OCI-LY3 (cell line): ENCODE results near the gene RBFOX1.

ENCODE experiments used
- H2AFZ ChIP-seq: fragments of 200-600, 300-600 bp; shearing (Covaris generic); 2 replicates; pipeline ENCODE4 v1.6.0; 2014; ENCODE audit warnings: antibody characterized with exemption, low read depth, low read length
- H3K27ac ChIP-seq: fragments of 200-600, 300-600 bp; sonication (generic); 2 replicates; pipeline ENCODE4 v1.5.1; 2014; ENCODE audit warnings: mild to moderate bottlenecking, low read length, moderate library complexity, mixed read lengths
- H3K27me3 ChIP-seq: fragments of 200-600, 300-600 bp; sonication (generic); 2 replicates; pipeline ENCODE4 v1.6.1; 2014; ENCODE audit warnings: low read depth, low read length, mixed read lengths
- H3K36me3 ChIP-seq: fragments of 200-600, 300-600 bp; sonication (generic); replicated peaks from 2 replicates; pipeline ENCODE3; 2014; ENCODE audit warnings: low read depth, low read length, mixed read lengths
- H3K4me1 ChIP-seq: fragments of 300-600, 200-600 bp; sonication (generic); 2 replicates; pipeline ENCODE4 v1.6.1; 2014; ENCODE audit warnings: low read length, mixed read lengths
- H3K4me2 ChIP-seq: fragments of 200-600, 300-600 bp; sonication (generic); 2 replicates; pipeline ENCODE4 v1.6.1; 2014; ENCODE audit warnings: low read length, mixed read lengths
- H3K4me3 ChIP-seq: fragments of 300-600, 200-600 bp; sonication (generic); 2 replicates; pipeline ENCODE4 v1.5.1; 2014; ENCODE audit warnings: antibody characterized with exemption, mild to moderate bottlenecking, low read length, moderate library complexity
- H3K79me2 ChIP-seq: fragments of 300-600, 200-600 bp; shearing (Covaris generic); 2 replicates; pipeline ENCODE4 v1.6.1; 2014; ENCODE audit warnings: mild to moderate bottlenecking, low read length, mixed read lengths
- H3K9ac ChIP-seq: fragments of 300-600, 200-600 bp; shearing (Covaris generic); 2 replicates; pipeline ENCODE4 v1.6.0; 2014; ENCODE audit warnings: mild to moderate bottlenecking, low read length, moderate library complexity
- H3K9me3 ChIP-seq: fragments of 200-600, 300-600 bp; shearing (Covaris generic); 2 replicates; pipeline ENCODE4 v1.6.1; 2014; ENCODE audit warnings: low read length, mixed read lengths; ENCODE audit not compliant: insufficient read depth
- H4K20me1 ChIP-seq: fragments of 200-600, 300-600 bp; sonication (generic); 2 replicates; pipeline ENCODE4 v1.6.1; 2016; ENCODE audit warnings: low read length, mixed read lengths; ENCODE audit not compliant: insufficient read depth
- CTCF ChIP-seq: fragments of 200-600, 300-600 bp; sonication (generic); IDR thresholded peaks from 2 replicates; pipeline ENCODE4 v1.5.1; 2014; ENCODE audit warnings: antibody characterized with exemption, low read length, low read depth
- EZH2phosphoT487 ChIP-seq: fragments of 200-600 bp; shearing (Covaris generic); IDR thresholded peaks from 2 replicates; pipeline ENCODE4 v1.6.1; 2018; ENCODE audit warnings: antibody characterized with exemption, mixed run types, low read depth

RBFOX1 gene

GRCh38 chr16:7644176-7644575, 311.5 kb downstream of the RBFOX1 start:
- H3K9me3 ChIP-seq = peaks cover 3% of the 10 kb centered on the region; the same call in 1 of the 2 replicates
- H3K27me3 ChIP-seq = no peaks in the 10 kb centered on the region
- no peaks in the 10 kb centered on the region for H4K20me1 ChIP-seq
- no peak overlapping the region for H3K9ac ChIP-seq
- no peak overlapping the region for H2AFZ ChIP-seq
- peaks cover 30% of the 10 kb centered on the region for H3K4me1 ChIP-seq
- H3K36me3 ChIP-seq = peaks cover 7% of the 10 kb centered on the region
- H3K79me2 ChIP-seq = no peaks in the 10 kb centered on the region
- H3K4me2 ChIP-seq = no peak overlapping the region
- TF ChIP-seq CTCF = no peak
- TF ChIP-seq EZH2phosphoT487 = no peak
- H3K27ac ChIP-seq = no peak overlapping the region
- H3K4me3 ChIP-seq = no peak overlapping the region

GRCh38 chr16:7644811-7645210, 312.2 kb downstream of the RBFOX1 start:
- Histone ChIP-seq H3K4me1 (peaks cover 23% of the 10 kb centered on the region), H3K4me3 (no peak overlapping the region), H3K36me3 (peaks cover 7% of the 10 kb centered on the region), H3K9me3 (peaks cover 3% of the 10 kb centered on the region; the same call in 1 of the 2 replicates), H4K20me1 (no peaks in the 10 kb centered on the region), H3K27ac (no peak overlapping the region), H3K9ac (no peak overlapping the region), H3K4me2 (no peak overlapping the region), H3K79me2 (no peaks in the 10 kb centered on the region), H3K27me3 (no peaks in the 10 kb centered on the region), H2AFZ (no peak overlapping the region)
- TF ChIP-seq EZH2phosphoT487 (no peak), CTCF (no peak)

- Histone ChIP-seq H4K20me1 (no peaks in the 10 kb centered on the region), H3K36me3 (peaks cover 7% of the 10 kb centered on the region), H3K4me2 (no peak overlapping the region), H3K9me3 (peaks cover 2% of the 10 kb centered on the region; the same call in 1 of the 2 replicates), H3K79me2 (no peaks in the 10 kb centered on the region), H3K27ac (no peak overlapping the region), H3K9ac (no peak overlapping the region), H2AFZ (no peak overlapping the region), H3K4me3 (no peak overlapping the region), H3K27me3 (no peaks in the 10 kb centered on the region), H3K4me1 (peaks cover 5% of the 10 kb centered on the region)
- TF ChIP-seq CTCF (no peak), EZH2phosphoT487 (no peak)
These were observed 314.3 kb downstream of the RBFOX1 start for GRCh38 chr16:7646821-7647500.

GRCh38 chr16:7650431-7650830, 317.8 kb downstream of the RBFOX1 start:
- H3K4me1 ChIP-seq = peaks cover 8% of the 10 kb centered on the region; the same call in 1 of the 2 replicates
- no peak overlapping the region for H2AFZ ChIP-seq
- H3K36me3 ChIP-seq = no peaks in the 10 kb centered on the region
- no peak overlapping the region for H3K4me3 ChIP-seq
- no peaks in the 10 kb centered on the region for H3K9me3 ChIP-seq
- H3K27ac ChIP-seq = no peak overlapping the region
- no peaks in the 10 kb centered on the region for H4K20me1 ChIP-seq
- no peaks in the 10 kb centered on the region for H3K27me3 ChIP-seq
- TF ChIP-seq CTCF (no peak), EZH2phosphoT487 (no peak)
- H3K4me2 ChIP-seq = no peak overlapping the region
- no peak overlapping the region for H3K9ac ChIP-seq
- H3K79me2 ChIP-seq = no peaks in the 10 kb centered on the region
